ENCODE measurements around the gene MRPS18A.

DNA sequence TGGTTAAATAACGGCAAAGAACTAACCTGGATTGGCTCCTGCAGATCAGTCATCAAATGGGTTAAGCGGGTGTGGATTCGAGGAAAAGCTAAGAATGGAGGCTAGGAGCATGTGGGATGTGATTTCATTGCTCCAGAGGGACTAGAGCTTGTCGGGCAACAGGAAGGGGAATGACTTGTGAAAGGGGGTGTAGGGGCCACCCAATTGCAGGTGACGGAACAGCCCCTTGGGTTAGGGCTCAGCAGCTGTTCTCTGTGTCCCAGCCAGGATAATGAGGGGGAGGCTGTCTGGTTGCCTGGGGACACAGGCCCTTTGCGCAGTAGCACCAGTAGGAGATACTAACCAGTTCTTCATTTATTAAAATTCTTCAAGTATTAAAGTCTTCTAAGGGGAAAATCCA is 25.0 kb upstream of the MRPS18A start:
- TF ChIP-seq, protein P1, sequence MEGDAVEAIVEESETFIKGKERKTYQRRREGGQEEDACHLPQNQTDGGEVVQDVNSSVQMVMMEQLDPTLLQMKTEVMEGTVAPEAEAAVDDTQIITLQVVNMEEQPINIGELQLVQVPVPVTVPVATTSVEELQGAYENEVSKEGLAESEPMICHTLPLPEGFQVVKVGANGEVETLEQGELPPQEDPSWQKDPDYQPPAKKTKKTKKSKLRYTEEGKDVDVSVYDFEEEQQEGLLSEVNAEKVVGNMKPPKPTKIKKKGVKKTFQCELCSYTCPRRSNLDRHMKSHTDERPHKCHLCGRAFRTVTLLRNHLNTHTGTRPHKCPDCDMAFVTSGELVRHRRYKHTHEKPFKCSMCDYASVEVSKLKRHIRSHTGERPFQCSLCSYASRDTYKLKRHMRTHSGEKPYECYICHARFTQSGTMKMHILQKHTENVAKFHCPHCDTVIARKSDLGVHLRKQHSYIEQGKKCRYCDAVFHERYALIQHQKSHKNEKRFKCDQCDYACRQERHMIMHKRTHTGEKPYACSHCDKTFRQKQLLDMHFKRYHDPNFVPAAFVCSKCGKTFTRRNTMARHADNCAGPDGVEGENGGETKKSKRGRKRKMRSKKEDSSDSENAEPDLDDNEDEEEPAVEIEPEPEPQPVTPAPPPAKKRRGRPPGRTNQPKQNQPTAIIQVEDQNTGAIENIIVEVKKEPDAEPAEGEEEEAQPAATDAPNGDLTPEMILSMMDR (IDR thresholded peaks at IDR 0.05) = no peak
- no peak for TF ChIP-seq POLR2A (IDR thresholded peaks at IDR 0.05)
